ENCODE data around the gene ARTN. TPM values are rescaled to one million over a fixed set of nuclear protein-coding genes. Genes with fewer than 3 reads are reported as not detected.
A peak's percentile ranks its signal among the peaks of the same experiment; 100 is the strongest.

The ARTN gene
- total RNA-seq, 2 donors from 2014 or later = 4.1 to 5.4 TPM

DNA sequence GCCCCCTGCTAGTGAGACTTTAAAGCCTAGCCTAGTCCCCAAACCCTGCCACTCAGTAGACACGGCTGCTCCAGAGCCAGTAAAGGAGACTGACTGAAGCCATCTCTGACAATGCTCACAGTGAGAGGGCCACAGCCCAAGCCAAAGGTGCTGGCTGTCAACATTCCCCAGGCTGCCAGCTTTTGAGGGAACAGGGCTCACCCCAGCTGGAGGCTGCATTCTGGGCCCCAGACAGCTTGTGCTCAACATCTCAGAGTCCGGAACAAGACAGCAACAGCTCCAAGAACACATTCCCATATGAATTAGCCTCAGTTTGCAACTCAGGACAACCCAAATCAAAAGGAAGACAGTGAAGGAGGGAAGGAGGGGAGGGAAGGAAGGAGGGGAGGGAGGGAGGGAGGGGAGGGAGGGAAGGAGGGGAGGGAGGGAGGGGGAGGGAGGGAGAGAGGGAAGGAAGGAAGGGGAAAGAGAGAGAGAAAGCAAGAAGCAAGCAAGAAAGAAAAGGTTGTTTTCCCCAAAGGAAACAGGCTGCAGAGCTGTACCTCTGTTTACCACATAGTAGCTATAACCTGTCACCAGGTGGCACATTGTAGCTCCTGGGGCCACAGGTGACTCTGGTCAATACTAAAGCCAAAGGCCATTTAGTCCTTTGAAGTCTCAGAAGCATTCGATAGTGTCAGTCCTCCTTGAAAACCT, 5.4 kb downstream of the ARTN start:
- no peaks in the 10 kb centered on the region for H3K9me3 ChIP-seq
- intact Hi-C loops (cut with DNase I) = no loop called here
- no peaks in the 10 kb centered on the region for H3K4me1 ChIP-seq (replicated peaks)
- H3K27ac ChIP-seq = no peak overlapping the region
- H3K36me3 ChIP-seq = no peaks in the 10 kb centered on the region
- H3K4me3 ChIP-seq = no peak overlapping the region
- 45% methylated on average over 3 of the region's 3 CpGs for WGBS
- no peaks in the 10 kb centered on the region for H3K27me3 ChIP-seq (replicated peaks; ENCODE audit: insufficient read depth)
- DNase-seq (ENCODE audit: low spot score) = no peak
- no peak for TF ChIP-seq POLR2A (IDR thresholded peaks at IDR 0.05)
- no peak for TF ChIP-seq POLR2AphosphoS5 (IDR thresholded peaks at IDR 0.05)
- TF ChIP-seq, protein P1, sequence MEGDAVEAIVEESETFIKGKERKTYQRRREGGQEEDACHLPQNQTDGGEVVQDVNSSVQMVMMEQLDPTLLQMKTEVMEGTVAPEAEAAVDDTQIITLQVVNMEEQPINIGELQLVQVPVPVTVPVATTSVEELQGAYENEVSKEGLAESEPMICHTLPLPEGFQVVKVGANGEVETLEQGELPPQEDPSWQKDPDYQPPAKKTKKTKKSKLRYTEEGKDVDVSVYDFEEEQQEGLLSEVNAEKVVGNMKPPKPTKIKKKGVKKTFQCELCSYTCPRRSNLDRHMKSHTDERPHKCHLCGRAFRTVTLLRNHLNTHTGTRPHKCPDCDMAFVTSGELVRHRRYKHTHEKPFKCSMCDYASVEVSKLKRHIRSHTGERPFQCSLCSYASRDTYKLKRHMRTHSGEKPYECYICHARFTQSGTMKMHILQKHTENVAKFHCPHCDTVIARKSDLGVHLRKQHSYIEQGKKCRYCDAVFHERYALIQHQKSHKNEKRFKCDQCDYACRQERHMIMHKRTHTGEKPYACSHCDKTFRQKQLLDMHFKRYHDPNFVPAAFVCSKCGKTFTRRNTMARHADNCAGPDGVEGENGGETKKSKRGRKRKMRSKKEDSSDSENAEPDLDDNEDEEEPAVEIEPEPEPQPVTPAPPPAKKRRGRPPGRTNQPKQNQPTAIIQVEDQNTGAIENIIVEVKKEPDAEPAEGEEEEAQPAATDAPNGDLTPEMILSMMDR (IDR thresholded peaks at IDR 0.05) = no peak

DNA sequence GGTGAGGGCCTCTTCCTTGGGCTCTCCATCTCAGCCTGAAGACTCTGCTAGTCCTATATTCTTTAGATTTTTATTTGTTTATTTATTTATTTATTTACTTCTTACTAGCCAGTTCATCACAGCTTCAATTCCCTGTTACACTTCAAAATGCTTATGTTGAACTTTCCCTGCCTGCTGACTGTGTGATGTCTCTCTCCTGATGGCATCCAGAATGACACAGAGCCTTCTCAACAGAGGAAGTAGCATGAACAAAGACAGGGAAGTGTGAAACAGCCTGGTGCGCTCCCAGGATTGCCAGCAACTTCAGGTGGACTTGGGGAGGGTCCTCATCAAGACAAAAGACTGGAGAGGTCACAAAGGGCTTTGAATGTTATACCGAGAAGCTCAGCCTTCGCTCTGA, 8.8 kb downstream of the ARTN start:
- no peak for DNase-seq (ENCODE audit: low spot score)
- peaks cover 6% of the 10 kb centered on the region for H3K4me1 ChIP-seq (replicated peaks)
- 91% methylated on average over 3 of the region's 3 CpGs for WGBS
- no peak overlapping the region for H3K4me3 ChIP-seq
- TF ChIP-seq, protein P1 (IDR thresholded peaks at IDR 0.05) = no peak
- TF ChIP-seq POLR2AphosphoS5 (IDR thresholded peaks at IDR 0.05) = no peak
- no peaks in the 10 kb centered on the region for H3K9me3 ChIP-seq
- H3K36me3 ChIP-seq = no peaks in the 10 kb centered on the region
- intact Hi-C loops (cut with DNase I) = no loop called here
- no peak overlapping the region for H3K27ac ChIP-seq
- H3K27me3 ChIP-seq (replicated peaks; ENCODE audit: insufficient read depth) = no peaks in the 10 kb centered on the region

DNA sequence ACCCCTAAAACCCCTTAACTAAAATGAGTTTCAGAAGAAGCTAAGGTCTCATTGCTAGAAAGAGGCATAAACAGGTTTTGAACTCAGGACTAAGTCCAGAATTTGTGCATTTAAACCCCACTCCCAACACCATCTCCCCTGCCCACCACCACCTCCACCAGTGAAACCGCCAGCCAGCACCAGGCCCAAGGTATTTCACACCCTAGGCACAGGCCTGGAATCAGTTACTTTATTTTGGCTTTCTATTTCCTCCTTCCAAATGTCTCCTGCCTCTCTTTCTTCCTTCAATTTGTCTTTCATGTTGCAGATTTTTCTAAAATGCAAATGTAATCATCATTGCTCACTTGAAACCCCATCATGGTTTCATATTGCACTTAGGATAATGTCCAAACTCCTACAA, 11.3 kb downstream of the ARTN start:
- no peaks in the 10 kb centered on the region for H3K9me3 ChIP-seq
- H3K27ac ChIP-seq = no peak overlapping the region
- no peaks in the 10 kb centered on the region for H3K27me3 ChIP-seq (replicated peaks; ENCODE audit: insufficient read depth)
- intact Hi-C loops (cut with DNase I) = no loop called here
- H3K4me1 ChIP-seq (replicated peaks) = peaks cover 17% of the 10 kb centered on the region
- DNase-seq (ENCODE audit: low spot score) = no peak
- H3K4me3 ChIP-seq = no peak overlapping the region
- 100% methylated on average over 1 of the region's 1 CpG for WGBS
- TF ChIP-seq, protein P1 (IDR thresholded peaks at IDR 0.05) = no peak
- TF ChIP-seq POLR2AphosphoS5 (IDR thresholded peaks at IDR 0.05) (no peak), POLR2A (IDR thresholded peaks at IDR 0.05) (no peak)
- no peaks in the 10 kb centered on the region for H3K36me3 ChIP-seq

DNA sequence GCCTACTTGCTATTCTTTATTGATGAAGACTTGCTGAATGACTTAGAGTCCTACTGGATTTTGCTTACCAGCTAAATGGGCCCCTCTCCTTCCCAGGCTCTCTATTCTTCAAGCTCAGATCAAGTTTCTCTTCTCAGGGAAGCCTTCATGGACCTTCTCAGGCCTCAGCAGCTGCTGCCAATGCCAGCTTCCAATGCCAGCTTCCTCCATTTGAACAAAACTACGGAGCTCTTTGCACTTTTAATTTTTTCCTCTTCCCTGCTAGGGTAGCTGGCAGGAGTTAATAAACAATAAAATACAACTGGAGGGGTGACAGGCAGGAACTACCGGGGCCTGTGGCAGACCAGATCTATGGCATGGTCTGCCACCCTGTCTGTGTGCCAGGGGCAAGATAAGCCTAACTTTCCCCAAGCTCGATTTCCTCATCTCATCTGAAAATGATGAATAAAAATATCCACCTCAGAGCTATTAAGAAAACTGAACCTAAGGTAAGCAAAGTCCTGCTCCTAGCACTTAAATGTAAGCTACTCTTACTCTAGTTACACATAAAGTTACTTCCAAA, 12.2 kb downstream of the ARTN start:
- TF ChIP-seq, protein P1 (IDR thresholded peaks at IDR 0.05) = no peak
- Histone ChIP-seq H3K27me3 (replicated peaks; ENCODE audit: insufficient read depth) (no peaks in the 10 kb centered on the region), H3K4me3 (peak overlapping the region; percentile 69 to 73), H3K4me1 (replicated peaks) (peaks cover 17% of the 10 kb centered on the region), H3K36me3 (no peaks in the 10 kb centered on the region), H3K9me3 (no peaks in the 10 kb centered on the region), H3K27ac (peak overlapping the region; percentile 92 to 94)
- 2% methylated on average over 3 of the region's 3 CpGs for WGBS
- DNase-seq (ENCODE audit: low spot score) = no peak
- intact Hi-C loops (cut with DNase I) = no loop called here
